ENCODE measurements around the gene USP9X.

Gene USP9X

GRCh38 chrX:41258226-41258625 is 173.0 kb downstream of the USP9X start:
- H3K9me3 ChIP-seq (ENCODE audit: insufficient read depth, low read length), result no peaks in the 10 kb centered on the region
- H3K27me3 ChIP-seq (ENCODE audit: low read length), result no peaks in the 10 kb centered on the region
- H3F3A ChIP-seq (ENCODE audit: insufficient read depth), result no peaks in the 10 kb centered on the region
- no peak overlapping the region for H3K4me2 ChIP-seq (ENCODE audit: low read depth, low read length, poor library complexity, severe bottlenecking)
- H3K4me3 ChIP-seq (ENCODE audit: insufficient read depth, low read length, poor library complexity, severe bottlenecking), result no peak overlapping the region
- no peak overlapping the region for H3K9ac ChIP-seq (ENCODE audit: low read length)
- no peak overlapping the region for H3K27ac ChIP-seq (ENCODE audit: low read depth, low read length)
- TF ChIP-seq, protein P1, sequence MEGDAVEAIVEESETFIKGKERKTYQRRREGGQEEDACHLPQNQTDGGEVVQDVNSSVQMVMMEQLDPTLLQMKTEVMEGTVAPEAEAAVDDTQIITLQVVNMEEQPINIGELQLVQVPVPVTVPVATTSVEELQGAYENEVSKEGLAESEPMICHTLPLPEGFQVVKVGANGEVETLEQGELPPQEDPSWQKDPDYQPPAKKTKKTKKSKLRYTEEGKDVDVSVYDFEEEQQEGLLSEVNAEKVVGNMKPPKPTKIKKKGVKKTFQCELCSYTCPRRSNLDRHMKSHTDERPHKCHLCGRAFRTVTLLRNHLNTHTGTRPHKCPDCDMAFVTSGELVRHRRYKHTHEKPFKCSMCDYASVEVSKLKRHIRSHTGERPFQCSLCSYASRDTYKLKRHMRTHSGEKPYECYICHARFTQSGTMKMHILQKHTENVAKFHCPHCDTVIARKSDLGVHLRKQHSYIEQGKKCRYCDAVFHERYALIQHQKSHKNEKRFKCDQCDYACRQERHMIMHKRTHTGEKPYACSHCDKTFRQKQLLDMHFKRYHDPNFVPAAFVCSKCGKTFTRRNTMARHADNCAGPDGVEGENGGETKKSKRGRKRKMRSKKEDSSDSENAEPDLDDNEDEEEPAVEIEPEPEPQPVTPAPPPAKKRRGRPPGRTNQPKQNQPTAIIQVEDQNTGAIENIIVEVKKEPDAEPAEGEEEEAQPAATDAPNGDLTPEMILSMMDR (IDR thresholded peaks at IDR 0.05; ENCODE audit: insufficient read depth, low read length, poor library complexity, severe bottlenecking), result no peak
- no peak for TF ChIP-seq EZH2phosphoT487 (conservative IDR thresholded peaks at IDR 0.05; ENCODE audit: low read length)
- no peaks in the 10 kb centered on the region for H3K9me2 ChIP-seq (replicated peaks; ENCODE audit: insufficient read depth, low read length)
- no peaks in the 10 kb centered on the region for H3K79me2 ChIP-seq (ENCODE audit: insufficient read depth, low read length)
- no peak overlapping the region for H2AFZ ChIP-seq (ENCODE audit: low read depth, low read length, severe bottlenecking)
- H4K20me1 ChIP-seq (ENCODE audit: low read depth, low read length), result no peaks in the 10 kb centered on the region
- H3K36me3 ChIP-seq (ENCODE audit: low read length), result no peaks in the 10 kb centered on the region

DNA sequence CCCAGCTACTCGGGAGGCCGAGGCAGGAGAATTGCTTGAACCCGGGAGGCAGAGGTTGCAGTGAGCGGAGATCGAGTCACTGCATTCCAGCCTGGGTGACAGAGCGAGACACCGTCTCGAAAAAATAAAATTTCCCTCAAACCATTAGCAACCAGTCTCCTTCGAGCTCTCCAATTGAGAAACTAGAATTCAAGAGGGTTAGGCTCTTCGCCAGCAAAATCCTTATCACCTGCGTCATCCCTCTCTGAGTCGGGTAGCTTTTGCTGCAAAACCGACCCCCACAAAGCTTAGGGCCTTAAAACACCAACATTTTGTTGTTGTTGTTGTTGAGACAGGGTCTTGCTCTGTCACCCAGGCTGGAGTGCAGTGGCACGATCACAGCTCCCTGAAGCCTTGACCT is 173.6 kb downstream of the USP9X start:
- H3K36me3 ChIP-seq (ENCODE audit: low read length), result no peaks in the 10 kb centered on the region
- H3K9me2 ChIP-seq (replicated peaks; ENCODE audit: insufficient read depth, low read length), result no peaks in the 10 kb centered on the region
- no peak overlapping the region for H2AFZ ChIP-seq (ENCODE audit: low read depth, low read length, severe bottlenecking)
- no peaks in the 10 kb centered on the region for H3K27me3 ChIP-seq (ENCODE audit: low read length)
- no peak overlapping the region for H3K9ac ChIP-seq (ENCODE audit: low read length)
- no peaks in the 10 kb centered on the region for H4K20me1 ChIP-seq (ENCODE audit: low read depth, low read length)
- H3K4me2 ChIP-seq (ENCODE audit: low read depth, low read length, poor library complexity, severe bottlenecking), result no peak overlapping the region
- no peaks in the 10 kb centered on the region for H3K9me3 ChIP-seq (ENCODE audit: insufficient read depth, low read length)
- no peaks in the 10 kb centered on the region for H3K79me2 ChIP-seq (ENCODE audit: insufficient read depth, low read length)
- no peak overlapping the region for H3K4me3 ChIP-seq (ENCODE audit: insufficient read depth, low read length, poor library complexity, severe bottlenecking)
- no peak overlapping the region for H3K27ac ChIP-seq (ENCODE audit: low read depth, low read length)
- TF ChIP-seq, protein P1 (IDR thresholded peaks at IDR 0.05; ENCODE audit: insufficient read depth, low read length, poor library complexity, severe bottlenecking), result no peak
- no peak for TF ChIP-seq EZH2phosphoT487 (conservative IDR thresholded peaks at IDR 0.05; ENCODE audit: low read length)
- no peaks in the 10 kb centered on the region for H3F3A ChIP-seq (ENCODE audit: insufficient read depth)

GRCh38 chrX:41259516-41259915 is 174.3 kb downstream of the USP9X start:
- no peak for TF ChIP-seq EZH2phosphoT487 (conservative IDR thresholded peaks at IDR 0.05; ENCODE audit: low read length)
- TF ChIP-seq, protein P1 (IDR thresholded peaks at IDR 0.05; ENCODE audit: insufficient read depth, low read length, poor library complexity, severe bottlenecking), result no peak
- no peaks in the 10 kb centered on the region for H3K9me3 ChIP-seq (ENCODE audit: insufficient read depth, low read length)
- no peak overlapping the region for H2AFZ ChIP-seq (ENCODE audit: low read depth, low read length, severe bottlenecking)
- H3K79me2 ChIP-seq (ENCODE audit: insufficient read depth, low read length), result no peaks in the 10 kb centered on the region
- H3K9ac ChIP-seq (ENCODE audit: low read length), result no peak overlapping the region
- H3F3A ChIP-seq (ENCODE audit: insufficient read depth), result no peaks in the 10 kb centered on the region
- no peaks in the 10 kb centered on the region for H3K27me3 ChIP-seq (ENCODE audit: low read length)
- no peak overlapping the region for H3K27ac ChIP-seq (ENCODE audit: low read depth, low read length)
- no peaks in the 10 kb centered on the region for H3K36me3 ChIP-seq (ENCODE audit: low read length)
- H3K9me2 ChIP-seq (replicated peaks; ENCODE audit: insufficient read depth, low read length), result no peaks in the 10 kb centered on the region
- H3K4me3 ChIP-seq (ENCODE audit: insufficient read depth, low read length, poor library complexity, severe bottlenecking), result no peak overlapping the region
- no peaks in the 10 kb centered on the region for H4K20me1 ChIP-seq (ENCODE audit: low read depth, low read length)
- no peak overlapping the region for H3K4me2 ChIP-seq (ENCODE audit: low read depth, low read length, poor library complexity, severe bottlenecking)
